ENCODE measurements around the gene DROSHA.

Gene DROSHA, protein sequence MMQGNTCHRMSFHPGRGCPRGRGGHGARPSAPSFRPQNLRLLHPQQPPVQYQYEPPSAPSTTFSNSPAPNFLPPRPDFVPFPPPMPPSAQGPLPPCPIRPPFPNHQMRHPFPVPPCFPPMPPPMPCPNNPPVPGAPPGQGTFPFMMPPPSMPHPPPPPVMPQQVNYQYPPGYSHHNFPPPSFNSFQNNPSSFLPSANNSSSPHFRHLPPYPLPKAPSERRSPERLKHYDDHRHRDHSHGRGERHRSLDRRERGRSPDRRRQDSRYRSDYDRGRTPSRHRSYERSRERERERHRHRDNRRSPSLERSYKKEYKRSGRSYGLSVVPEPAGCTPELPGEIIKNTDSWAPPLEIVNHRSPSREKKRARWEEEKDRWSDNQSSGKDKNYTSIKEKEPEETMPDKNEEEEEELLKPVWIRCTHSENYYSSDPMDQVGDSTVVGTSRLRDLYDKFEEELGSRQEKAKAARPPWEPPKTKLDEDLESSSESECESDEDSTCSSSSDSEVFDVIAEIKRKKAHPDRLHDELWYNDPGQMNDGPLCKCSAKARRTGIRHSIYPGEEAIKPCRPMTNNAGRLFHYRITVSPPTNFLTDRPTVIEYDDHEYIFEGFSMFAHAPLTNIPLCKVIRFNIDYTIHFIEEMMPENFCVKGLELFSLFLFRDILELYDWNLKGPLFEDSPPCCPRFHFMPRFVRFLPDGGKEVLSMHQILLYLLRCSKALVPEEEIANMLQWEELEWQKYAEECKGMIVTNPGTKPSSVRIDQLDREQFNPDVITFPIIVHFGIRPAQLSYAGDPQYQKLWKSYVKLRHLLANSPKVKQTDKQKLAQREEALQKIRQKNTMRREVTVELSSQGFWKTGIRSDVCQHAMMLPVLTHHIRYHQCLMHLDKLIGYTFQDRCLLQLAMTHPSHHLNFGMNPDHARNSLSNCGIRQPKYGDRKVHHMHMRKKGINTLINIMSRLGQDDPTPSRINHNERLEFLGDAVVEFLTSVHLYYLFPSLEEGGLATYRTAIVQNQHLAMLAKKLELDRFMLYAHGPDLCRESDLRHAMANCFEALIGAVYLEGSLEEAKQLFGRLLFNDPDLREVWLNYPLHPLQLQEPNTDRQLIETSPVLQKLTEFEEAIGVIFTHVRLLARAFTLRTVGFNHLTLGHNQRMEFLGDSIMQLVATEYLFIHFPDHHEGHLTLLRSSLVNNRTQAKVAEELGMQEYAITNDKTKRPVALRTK (N-terminal part only)

DNA sequence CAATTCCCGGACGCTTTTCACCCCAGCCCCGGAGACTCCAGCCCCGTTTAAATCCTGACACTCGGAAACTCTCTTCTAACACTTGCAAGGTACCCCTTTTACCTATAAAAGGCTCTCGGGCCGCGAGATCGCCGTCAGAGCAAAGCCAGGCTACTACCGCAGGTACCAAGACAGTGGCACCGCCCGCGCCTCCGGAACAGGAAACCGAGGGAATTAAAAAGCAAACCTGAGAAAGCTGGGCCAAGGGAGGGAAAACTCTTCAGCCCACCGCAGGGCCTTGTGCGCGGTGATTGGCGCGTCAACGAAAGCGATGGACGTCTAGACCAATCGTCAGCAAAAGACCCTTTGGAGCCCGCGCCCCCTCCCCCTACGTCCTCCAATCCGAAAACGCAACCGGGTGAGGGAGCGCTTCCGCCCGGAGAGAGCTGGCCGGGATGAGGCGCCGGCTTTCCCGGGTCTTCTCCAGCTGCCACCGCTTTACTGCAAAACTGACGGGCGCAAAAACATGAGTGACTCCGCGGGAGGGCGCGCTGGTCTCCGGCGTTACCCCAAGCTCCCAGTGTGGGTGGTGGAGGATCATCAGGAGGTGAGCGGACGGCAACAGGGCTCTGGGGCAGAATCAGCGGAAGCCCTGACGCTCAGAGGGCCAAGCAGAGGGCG is at the start of gene DROSHA, which contains the start of gene C5orf22:
TSS of gene DROSHA (minus strand) at position 206 of the 660 bp plus-strand sequence. CDS start 3,034 bp downstream, outside the sequence.
TSS of gene C5orf22 (plus strand) at position 414 of the 660 bp plus-strand sequence. CDS start at position 506, 92 bp downstream.
- TF ChIP-seq GATA3 (IDR thresholded peaks at IDR 0.05; ENCODE audit: low read depth, low read length) (no peak), GATA2 (IDR thresholded peaks at IDR 0.05; ENCODE audit: low read depth, low read length) (no peak)

DNA sequence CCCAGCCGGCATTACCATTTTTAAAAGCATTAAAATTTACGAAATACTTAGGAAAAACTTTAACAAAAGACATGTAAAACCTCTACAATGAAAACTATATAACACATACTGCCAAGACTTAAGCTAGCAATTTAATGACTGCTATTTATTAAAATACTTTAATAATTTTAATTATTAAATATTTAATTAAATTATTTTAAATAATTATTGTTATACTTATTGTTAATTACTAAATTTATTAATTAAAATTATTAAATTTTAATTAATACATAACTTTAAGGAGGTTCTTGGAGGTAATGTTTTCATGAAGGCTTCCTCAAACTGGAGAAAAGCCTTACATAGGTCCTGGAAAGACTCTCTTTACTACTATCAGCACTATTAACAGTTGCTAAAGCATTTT is 47.7 kb upstream of the DROSHA start:
- TF ChIP-seq GATA2 (IDR thresholded peaks at IDR 0.05; ENCODE audit: low read depth, low read length) (no peak), GATA3 (IDR thresholded peaks at IDR 0.05; ENCODE audit: low read depth, low read length) (no peak)

DNA sequence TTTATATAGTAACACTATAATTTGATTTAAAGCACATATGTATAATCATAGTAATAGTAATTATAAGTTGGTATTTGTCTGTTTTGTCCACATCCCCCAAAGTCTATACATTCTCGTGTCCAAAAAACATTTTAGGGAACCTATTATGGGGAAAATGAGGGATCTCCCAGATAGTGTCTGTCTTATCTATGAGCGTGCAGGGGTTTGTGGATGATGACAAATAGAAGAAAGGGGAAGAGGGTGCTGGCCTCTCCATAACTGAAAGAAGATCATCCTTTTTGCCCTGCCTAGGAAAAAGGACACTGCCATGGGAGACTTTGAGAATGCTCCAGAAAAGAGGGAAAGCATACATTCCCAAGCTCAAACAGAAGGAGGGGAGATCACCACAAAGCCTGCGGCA is 45.5 kb upstream of the DROSHA start:
- TF ChIP-seq GATA2 (IDR thresholded peaks at IDR 0.05; ENCODE audit: low read depth, low read length) (no peak), GATA3 (IDR thresholded peaks at IDR 0.05; ENCODE audit: low read depth, low read length) (no peak)

DNA sequence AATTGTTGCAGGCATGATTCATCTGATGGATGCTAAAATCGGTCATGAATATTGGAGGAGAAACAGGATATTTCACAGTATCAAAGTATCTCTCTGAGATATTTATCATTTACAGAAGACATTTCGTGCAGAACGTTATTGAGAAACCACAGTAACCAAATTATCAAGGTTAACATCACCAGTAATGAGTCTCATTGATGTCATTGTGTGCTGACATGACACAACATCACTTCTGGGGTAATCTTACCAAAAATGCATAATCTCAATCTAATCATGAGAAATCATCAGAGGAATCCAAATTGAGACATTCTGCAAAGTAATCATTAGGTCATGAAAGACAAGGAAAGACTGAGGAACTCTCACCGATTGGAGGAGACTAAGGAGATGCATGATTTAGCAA is 42.9 kb upstream of the DROSHA start:
- TF ChIP-seq GATA3 (IDR thresholded peaks at IDR 0.05; ENCODE audit: low read depth, low read length): no peak
- TF ChIP-seq GATA2 (IDR thresholded peaks at IDR 0.05; ENCODE audit: low read depth, low read length): no peak

DNA sequence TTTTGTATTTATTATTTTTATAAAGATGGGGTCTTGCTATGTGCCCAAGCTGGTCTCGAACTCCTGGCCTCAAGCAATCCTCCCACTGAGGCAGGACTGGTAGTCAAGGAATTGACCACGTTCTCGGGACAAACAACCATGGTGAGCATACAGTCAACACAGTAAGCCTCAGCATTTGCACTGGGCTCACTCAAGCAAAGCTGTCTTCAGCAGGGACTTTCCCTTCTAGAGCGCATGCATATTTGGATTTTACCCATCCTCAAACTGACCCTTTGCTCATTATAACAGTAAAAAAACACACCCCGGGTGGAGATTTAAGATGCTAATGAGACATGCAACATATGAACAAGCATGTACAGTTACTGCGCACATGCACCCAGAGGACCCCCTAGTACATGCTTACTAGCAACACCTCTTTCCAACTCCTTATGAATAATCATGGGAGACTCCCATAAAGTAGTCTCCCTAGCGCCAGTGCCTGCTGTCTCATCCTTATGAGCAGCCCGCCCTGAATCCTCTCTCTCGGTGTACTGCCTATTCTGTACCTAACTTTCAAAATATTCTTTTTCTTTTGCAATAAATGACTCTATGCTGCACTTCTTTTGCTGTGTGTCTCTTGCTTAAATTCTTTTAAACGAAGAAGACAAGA is 41.7 kb upstream of the DROSHA start:
- no peak for TF ChIP-seq GATA2 (IDR thresholded peaks at IDR 0.05; ENCODE audit: low read depth, low read length)
- TF ChIP-seq GATA3 (IDR thresholded peaks at IDR 0.05; ENCODE audit: low read depth, low read length): no peak

DNA sequence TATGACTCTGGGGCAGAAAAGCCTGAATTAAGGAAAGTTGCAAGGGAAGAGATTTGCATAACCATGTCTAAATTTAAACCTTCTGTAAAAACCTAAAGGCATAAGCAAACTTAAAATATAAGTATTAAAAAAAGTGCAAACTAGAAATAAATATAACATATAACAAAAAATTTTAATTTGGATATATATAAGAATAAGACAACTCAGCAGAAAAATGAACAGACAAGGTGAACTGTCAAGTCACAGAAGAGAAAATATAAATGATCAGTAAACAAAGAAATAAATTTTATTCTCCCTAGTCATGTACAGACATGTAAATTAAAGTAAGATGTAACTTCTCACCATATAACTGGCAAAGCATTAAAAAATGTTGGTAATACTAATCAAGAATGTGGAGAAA is 37.2 kb upstream of the DROSHA start:
- no peak for TF ChIP-seq GATA2 (IDR thresholded peaks at IDR 0.05; ENCODE audit: low read depth, low read length)
- TF ChIP-seq GATA3 (IDR thresholded peaks at IDR 0.05; ENCODE audit: low read depth, low read length): no peak

DNA sequence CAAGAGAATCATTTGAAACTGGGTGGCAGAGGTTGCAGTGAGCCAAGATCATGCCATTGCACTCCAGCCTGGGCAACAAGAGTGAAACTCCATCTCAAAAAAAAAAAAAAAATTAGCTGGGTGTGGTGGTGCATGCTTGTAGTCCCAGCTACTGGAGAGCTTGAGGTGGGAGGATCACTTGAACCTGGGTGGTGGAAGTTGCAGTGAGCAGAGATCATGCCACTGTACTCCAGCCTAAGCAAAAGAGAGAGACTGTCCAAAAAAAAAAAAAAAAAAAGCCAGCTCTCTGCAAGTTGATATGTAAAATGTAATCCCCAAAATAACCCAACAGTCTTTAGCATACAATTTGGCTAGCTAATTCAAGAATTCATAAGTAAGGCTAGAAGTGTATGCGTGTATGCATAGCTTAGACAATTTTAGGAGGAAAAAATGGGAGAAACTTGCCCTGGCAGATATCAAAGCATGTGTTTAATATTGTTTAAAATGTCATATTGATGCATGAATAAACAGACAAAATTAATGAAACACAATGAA is 36.5 kb upstream of the DROSHA start:
- TF ChIP-seq GATA3 (IDR thresholded peaks at IDR 0.05; ENCODE audit: low read depth, low read length): no peak
- no peak for TF ChIP-seq GATA2 (IDR thresholded peaks at IDR 0.05; ENCODE audit: low read depth, low read length)

DNA sequence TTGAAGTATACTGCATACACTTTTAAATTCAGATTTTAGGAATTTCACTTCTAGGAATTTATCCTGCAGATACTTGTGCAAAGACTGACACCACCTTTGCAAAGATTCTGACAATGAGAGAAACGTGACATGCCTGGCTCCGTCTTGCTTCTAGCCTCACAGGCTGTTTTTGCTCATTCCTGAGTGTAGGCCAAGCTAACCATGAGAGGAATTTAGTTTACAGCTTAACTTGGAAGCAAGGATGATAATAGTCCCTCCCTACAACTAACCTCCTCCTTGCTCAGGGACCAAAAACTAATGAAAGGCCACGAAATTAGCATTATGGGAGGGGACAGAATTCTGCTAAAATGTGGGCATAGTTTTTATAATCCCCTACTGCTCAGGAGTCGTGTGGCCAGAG is 31.3 kb upstream of the DROSHA start:
- TF ChIP-seq GATA3 (IDR thresholded peaks at IDR 0.05; ENCODE audit: low read depth, low read length) (no peak), GATA2 (IDR thresholded peaks at IDR 0.05; ENCODE audit: low read depth, low read length) (no peak)

DNA sequence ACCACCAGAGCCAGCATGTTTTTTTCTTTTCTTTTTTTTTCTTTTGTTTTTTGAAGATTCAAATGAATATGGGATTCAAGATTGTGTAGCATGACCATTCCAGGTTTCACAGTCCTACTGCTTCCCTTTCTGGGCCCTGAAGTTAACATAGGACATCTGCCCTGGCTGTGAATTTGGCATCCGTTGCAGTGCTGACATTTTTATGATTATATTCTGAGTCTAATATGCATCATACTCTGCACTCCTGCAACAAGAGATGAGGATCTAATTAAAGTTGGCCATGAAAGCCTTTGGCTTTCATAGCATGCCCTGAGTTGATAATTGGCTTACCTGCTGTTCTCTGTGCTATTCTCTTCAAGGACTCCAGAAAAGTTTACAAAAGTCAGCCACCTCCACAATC is 30.1 kb upstream of the DROSHA start:
- TF ChIP-seq GATA2 (IDR thresholded peaks at IDR 0.05; ENCODE audit: low read depth, low read length): no peak
- TF ChIP-seq GATA3 (IDR thresholded peaks at IDR 0.05; ENCODE audit: low read depth, low read length): no peak

DNA sequence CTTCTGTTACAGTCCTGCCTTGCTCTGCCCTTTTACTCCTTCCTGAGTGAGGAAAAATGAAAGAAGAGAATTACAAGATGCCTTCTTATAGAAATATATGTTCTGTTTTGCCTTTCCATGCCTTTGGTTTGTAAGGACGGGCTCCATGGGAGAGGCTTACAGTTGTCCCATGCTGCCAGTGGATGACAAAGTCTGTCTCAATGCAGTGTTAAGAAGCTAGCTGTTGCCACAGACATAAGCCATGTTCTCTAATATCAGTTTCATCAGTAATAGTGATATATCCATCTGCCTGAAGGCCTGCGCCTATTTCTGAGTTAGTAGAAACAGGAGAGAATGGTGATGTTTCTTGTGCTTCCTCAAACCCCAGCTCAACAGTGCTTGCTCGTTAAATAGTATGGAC is 28.0 kb upstream of the DROSHA start:
- TF ChIP-seq GATA2 (IDR thresholded peaks at IDR 0.05; ENCODE audit: low read depth, low read length): no peak
- no peak for TF ChIP-seq GATA3 (IDR thresholded peaks at IDR 0.05; ENCODE audit: low read depth, low read length)

DNA sequence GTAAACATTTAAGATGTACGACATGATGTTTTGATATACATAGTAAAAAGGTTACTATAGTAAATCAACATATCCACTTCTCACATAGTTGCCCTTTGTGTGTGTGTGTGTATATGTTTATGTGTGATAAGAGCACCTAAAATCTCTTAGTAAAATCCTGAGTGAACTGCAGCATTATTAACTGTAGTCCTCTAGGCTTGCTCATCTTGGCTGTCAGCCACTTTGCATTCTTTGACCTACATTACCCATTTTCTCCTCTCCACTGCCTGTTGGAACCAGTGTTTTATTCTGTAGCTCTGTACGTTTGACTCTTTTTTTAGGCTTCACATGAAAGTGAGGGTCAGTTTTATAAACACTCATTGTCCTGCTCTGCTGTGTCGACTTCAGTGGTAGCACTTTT is 24.6 kb upstream of the DROSHA start:
- no peak for TF ChIP-seq GATA2 (IDR thresholded peaks at IDR 0.05; ENCODE audit: low read depth, low read length)
- TF ChIP-seq GATA3 (IDR thresholded peaks at IDR 0.05; ENCODE audit: low read depth, low read length): no peak

DNA sequence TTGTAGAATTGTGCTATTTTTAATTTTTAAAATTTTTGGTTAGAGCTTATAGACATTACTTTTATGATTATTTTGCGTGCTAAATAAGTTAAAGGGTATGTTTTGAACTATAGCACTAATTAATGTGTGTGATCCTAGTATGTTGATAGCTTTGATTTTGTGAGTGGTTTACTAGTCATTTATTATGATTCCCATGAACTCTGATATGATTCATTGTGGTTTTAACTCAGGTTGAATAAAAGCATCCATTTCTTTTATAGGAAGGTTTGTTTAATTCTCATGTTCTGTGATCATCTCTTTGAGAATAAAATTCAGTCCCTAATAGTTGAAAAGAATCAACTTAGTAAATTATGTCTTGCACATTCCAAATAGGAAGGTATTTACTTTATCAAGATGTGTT is 22.7 kb upstream of the DROSHA start:
- TF ChIP-seq GATA2 (IDR thresholded peaks at IDR 0.05; ENCODE audit: low read depth, low read length) (no peak), GATA3 (IDR thresholded peaks at IDR 0.05; ENCODE audit: low read depth, low read length) (no peak)

DNA sequence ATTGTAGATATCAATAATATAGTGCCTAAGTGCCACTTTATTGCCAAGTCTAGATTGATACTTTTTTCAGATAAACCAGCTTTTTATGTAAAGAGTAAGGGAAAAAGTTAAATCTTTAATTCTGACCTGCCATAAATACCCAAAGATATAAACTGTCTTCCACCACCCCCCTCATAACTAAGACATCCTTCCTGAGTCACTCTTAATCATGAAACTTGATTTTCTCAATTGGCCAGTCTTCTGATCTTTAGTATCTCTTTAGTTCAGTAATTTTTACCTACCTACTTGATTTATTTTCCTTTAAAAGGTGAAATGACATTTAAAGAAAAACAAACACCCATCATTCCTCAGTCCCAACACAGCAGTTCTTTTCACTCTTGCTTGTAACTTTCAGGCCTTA is 22.0 kb upstream of the DROSHA start:
- TF ChIP-seq GATA3 (IDR thresholded peaks at IDR 0.05; ENCODE audit: low read depth, low read length) (no peak), GATA2 (IDR thresholded peaks at IDR 0.05; ENCODE audit: low read depth, low read length) (no peak)
